Measurements from ENCODE around the gene ADAMTSL2. TPM values are rescaled to one million over a fixed set of nuclear protein-coding genes. Genes with fewer than 3 reads are reported as not detected.

ADAMTSL2 gene
- total RNA-seq, 3 donors from 2014 or later, result 1.3 to 2.7 (median 1.5) TPM

DNA sequence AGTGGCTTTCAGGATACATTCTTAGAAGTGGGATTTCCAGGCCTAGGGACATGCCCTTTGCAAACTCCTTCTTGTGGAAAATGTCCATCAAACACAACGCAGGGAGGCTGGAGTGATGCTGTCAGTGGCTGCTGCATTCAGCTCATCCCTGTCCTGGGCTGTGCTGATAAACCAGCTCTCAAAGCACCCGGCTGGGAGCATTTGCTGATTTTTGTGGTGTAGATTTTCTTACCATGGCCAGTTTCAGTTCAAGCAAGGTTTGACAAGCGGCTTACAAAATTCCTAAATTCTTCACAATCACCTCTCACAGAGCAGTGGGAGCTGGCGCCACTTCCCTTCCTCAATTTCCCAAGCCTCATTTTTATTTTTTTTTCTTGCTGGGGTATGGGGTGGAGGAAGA lies 46.5 kb downstream of the ADAMTSL2 start:
- TF ChIP-seq, protein P1, sequence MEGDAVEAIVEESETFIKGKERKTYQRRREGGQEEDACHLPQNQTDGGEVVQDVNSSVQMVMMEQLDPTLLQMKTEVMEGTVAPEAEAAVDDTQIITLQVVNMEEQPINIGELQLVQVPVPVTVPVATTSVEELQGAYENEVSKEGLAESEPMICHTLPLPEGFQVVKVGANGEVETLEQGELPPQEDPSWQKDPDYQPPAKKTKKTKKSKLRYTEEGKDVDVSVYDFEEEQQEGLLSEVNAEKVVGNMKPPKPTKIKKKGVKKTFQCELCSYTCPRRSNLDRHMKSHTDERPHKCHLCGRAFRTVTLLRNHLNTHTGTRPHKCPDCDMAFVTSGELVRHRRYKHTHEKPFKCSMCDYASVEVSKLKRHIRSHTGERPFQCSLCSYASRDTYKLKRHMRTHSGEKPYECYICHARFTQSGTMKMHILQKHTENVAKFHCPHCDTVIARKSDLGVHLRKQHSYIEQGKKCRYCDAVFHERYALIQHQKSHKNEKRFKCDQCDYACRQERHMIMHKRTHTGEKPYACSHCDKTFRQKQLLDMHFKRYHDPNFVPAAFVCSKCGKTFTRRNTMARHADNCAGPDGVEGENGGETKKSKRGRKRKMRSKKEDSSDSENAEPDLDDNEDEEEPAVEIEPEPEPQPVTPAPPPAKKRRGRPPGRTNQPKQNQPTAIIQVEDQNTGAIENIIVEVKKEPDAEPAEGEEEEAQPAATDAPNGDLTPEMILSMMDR (IDR thresholded peaks at IDR 0.05), result no peak
- H3K4me1 ChIP-seq (ENCODE audit: low read depth), result peaks cover 27% of the 10 kb centered on the region
- H3K4me3 ChIP-seq, result no peak overlapping the region
- no peaks in the 10 kb centered on the region for H3K36me3 ChIP-seq (ENCODE audit: low read depth)
- intact Hi-C loops (cut with DNase I, micrococcal nuclease), result no loop called here
- H3K9me3 ChIP-seq, result no peaks in the 10 kb centered on the region
- no peak for ATAC-seq
- no peak for DNase-seq

DNA sequence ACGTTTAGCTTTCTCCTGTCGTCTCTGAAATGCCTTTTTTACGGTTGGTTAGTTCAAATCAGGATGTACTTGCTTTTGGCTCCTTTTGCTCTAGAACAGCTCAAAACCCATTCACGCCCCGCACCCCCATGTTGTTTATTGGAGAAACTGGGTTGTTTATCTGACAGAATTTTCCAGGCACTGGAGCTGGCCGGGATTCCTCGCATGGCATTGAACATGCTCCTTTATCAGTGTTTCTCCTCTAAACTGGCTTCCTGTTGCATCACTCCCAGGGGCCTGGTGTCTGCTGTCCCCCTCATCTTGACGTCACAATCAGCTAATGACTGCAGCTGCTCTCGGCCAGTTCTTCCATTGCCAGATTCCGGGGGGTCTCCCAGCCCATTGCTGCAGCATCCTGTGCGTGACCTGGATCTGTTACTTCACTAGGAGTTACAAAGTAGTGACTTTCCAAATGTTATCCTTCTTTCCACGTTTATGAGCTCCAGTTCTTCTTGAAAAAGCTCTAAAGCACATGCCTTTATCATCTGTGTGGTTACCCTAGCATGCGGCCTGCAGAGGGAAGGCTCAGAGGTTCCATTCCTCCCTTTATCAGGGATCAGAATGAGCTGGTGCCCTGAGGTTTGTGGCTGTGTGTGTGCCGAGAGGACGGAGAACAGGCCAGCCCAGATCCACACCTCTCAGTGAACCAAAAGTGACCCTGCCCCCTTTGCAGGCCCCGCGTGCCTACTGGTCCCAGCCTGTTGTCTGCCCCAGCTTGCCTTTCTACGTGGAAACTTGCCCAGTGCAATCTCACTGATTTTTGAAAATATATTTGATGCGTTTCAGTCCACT lies 47.2 kb downstream of the ADAMTSL2 start:
- no peaks in the 10 kb centered on the region for H3K36me3 ChIP-seq (ENCODE audit: low read depth)
- TF ChIP-seq, protein P1 (IDR thresholded peaks at IDR 0.05), result no peak
- DNase-seq (no peak), ATAC-seq (no peak)
- intact Hi-C loops (cut with DNase I, micrococcal nuclease), result no loop called here
- H3K4me1 ChIP-seq (ENCODE audit: low read depth), result peaks cover 27% of the 10 kb centered on the region
- no peak overlapping the region for H3K4me3 ChIP-seq
- H3K9me3 ChIP-seq, result no peaks in the 10 kb centered on the region

DNA sequence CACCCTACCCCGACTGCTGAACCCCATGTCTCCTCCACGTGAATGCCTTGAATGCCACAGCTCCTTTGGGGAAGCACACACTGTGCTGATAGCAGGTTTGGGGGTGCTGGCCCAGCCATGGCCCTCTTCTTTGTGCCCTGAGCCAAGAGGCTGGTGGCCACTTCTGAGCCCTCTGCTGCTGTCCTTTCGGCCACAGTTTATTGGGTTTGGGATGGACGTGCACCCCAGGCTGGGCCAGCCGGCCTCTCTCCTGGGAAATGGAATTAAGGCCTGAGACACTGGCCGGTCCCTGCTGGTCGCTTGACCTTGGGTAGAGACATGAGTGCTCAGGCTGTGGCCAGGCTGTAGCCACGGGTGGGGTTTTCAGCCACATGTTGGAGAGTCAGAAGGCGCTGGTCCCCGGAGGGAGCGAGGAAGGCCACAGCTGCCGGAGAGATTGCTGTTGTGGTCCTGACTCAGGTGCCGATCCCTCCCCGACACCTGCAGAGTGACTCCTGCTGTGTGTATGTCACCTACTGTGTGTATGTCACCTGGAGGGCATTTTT lies 48.1 kb downstream of the ADAMTSL2 start:
- Histone ChIP-seq H3K9me3 (no peaks in the 10 kb centered on the region), H3K36me3 (ENCODE audit: low read depth) (no peaks in the 10 kb centered on the region), H3K4me1 (ENCODE audit: low read depth) (peaks cover 27% of the 10 kb centered on the region), H3K4me3 (no peak overlapping the region)
- DNase-seq (no peak), ATAC-seq (no peak)
- intact Hi-C loops (cut with DNase I, micrococcal nuclease), result no loop called here
- TF ChIP-seq, protein P1 (IDR thresholded peaks at IDR 0.05), result no peak

DNA sequence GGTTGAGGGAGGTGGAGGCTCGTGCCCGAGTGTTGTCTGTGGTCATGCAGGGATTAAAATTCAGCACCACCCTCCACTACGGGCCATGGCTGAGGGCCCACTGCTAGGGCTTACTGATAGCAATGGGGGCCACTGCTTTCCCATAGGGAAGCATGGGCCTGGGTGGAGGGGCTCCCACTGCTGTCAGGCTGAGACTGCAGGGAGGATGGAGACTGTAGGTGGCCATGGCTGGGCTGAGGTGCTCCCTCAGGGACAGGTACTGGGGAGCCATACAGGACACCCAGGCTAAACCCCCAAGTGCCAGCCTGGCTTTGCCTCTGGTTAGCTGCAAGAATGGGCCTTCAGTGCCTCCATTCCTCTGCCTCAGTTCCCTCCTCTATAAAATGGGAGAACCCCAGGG lies 48.6 kb downstream of the ADAMTSL2 start:
- DNase-seq (no peak), ATAC-seq (no peak)
- intact Hi-C loops (cut with DNase I, micrococcal nuclease), result no loop called here
- H3K36me3 ChIP-seq (ENCODE audit: low read depth), result no peaks in the 10 kb centered on the region
- TF ChIP-seq, protein P1 (IDR thresholded peaks at IDR 0.05), result no peak
- no peak overlapping the region for H3K4me3 ChIP-seq
- H3K4me1 ChIP-seq (ENCODE audit: low read depth), result peaks cover 27% of the 10 kb centered on the region
- no peaks in the 10 kb centered on the region for H3K9me3 ChIP-seq

DNA sequence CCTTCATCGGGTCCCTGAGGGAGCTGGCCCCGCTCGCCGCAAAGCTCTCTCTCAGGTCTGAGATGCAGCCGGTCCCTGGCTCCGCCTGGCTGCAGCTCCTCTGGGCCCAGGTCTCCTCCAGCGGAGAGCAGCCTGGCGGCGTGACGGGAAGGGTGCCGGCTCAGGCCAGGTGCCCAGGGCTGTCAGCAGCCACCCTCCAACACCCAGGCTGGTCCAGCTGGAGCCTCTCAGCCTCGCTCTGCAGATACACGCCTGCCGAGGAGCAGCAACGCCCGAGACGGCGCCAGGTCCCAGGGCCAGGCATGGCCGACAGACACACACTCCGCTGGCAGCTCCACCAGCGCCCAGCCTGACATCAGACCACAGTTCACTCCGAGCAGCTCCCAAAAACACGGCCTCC lies 49.1 kb downstream of the ADAMTSL2 start:
- peak; percentile 12 for ATAC-seq
- no peak overlapping the region for H3K4me3 ChIP-seq
- intact Hi-C loops (cut with DNase I, micrococcal nuclease), result no loop called here
- no peaks in the 10 kb centered on the region for H3K36me3 ChIP-seq (ENCODE audit: low read depth)
- H3K4me1 ChIP-seq (ENCODE audit: low read depth), result peaks cover 27% of the 10 kb centered on the region
- DNase-seq, result no peak
- TF ChIP-seq, protein P1 (IDR thresholded peaks at IDR 0.05), result no peak
- no peaks in the 10 kb centered on the region for H3K9me3 ChIP-seq
